Measurements from ENCODE around the gene CCDC91. TPM values are rescaled to one million over a fixed set of nuclear protein-coding genes. Genes with fewer than 3 reads are reported as not detected.
A peak's percentile ranks its signal among the peaks of the same experiment; 100 is the strongest.
"Not testable (repeated sequence)": the region's sequence is repeated elsewhere in the genome, so short reads cannot be mapped to it uniquely, and the experiment has no call there.

The CCDC91 gene
- polyA plus RNA-seq, 3 donors from 2014 or later, result 46.8 to 60.1 (median 54.3) TPM

DNA sequence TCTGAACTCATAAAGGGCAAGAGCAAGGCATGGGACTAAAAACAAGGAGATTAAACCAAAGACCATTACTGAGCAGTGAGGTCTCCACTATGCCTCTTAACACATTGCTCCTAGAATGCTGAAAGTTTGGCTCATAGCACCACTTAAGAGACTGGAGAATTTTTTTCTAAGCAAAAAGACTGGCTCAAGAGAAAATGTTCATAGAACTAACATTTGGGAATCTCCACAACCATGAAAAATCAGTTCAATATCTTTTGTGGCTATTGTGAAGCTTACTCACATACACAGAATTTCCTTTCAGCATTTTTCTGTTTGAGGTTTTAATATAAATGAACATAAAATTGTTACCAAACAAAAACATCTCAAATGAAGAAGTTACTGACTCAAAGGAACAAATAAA is 255.8 kb downstream of the CCDC91 start:
- H3K36me3 Mint-ChIP-seq, result peaks cover 4 to 5% (median 4%) of the 10 kb centered on the region in 3 donors
- peak overlapping the region in 1 of 6 donors; percentile 46 for H3K27ac Mint-ChIP-seq
- H3K9me3 Mint-ChIP-seq, result no peaks in the 10 kb centered on the region
- no peaks in the 10 kb centered on the region for H3K4me1 Mint-ChIP-seq
- no peak for DNase-seq
- no peaks in the 10 kb centered on the region for H3K27me3 Mint-ChIP-seq (ENCODE audit: low read depth in 3 of 3)
- H3K4me3 Mint-ChIP-seq, result no peak overlapping the region

DNA sequence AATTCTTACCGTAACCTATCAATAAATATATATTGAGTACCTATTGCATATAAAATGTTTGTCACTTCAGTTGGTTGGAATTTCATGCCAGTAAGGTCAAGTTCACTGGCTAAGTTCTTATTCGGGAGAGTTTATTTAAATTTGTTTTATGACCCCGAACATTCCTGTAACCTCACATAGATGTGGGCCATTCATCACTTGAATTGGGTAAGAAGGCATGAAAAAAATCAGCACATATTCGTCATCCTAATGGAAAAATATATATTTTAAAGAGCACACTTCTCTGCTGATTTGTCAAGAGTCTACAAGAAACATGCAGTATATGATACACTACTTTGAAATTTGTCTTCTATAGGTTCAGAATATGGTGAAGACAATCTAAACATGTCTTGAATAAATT is 263.4 kb downstream of the CCDC91 start:
- Mint-ChIP-seq H3K27me3 (ENCODE audit: low read depth in 3 of 3) (no peaks in the 10 kb centered on the region), H3K27ac (no peak overlapping the region), H3K4me3 (no peak overlapping the region), H3K9me3 (no peaks in the 10 kb centered on the region), H3K4me1 (no peaks in the 10 kb centered on the region), H3K36me3 (peaks cover 18 to 27% (median 22%) of the 10 kb centered on the region in 3 donors)
- no peak for DNase-seq

DNA sequence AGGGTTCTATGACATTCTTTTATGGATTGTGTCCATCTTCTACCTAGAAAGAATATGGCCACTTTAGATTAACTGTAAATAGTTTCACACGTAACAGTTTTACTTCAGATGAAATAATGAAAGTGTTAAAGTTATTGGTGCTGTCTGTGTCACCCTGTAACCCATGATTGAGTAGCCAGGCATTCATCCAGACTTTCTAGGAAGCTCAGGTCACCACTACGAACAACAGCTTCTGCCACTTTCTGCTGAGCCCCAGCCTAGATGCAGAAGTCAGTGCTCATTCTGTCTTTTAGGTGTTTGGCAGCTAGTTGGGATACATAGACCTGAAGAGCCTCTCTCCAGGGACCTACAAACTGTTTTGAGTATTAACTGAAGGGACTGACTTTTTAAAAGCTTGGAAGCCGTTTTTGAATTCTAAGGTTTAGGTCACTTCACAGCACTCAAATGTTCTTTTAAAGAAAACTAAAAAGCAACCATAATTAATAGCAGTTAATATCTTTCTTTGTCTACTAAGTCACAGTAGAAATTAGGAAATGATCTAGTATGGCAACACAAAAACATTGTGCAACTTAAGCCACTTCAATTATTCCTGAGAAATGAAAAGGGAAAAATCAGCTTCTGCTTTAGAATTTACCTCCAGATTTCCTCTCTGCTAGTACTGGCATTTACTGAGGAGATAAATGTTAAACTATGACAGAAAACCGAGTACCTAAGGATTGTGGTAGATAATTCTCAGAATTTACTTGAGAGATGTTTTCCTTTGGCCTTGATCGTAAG is 266.9 kb downstream of the CCDC91 start:
- no peak overlapping the region for H3K27ac Mint-ChIP-seq
- H3K9me3 Mint-ChIP-seq, result no peaks in the 10 kb centered on the region
- DNase-seq, result no peak
- H3K4me1 Mint-ChIP-seq, result no peaks in the 10 kb centered on the region
- peaks cover 28 to 43% (median 40%) of the 10 kb centered on the region in 3 donors for H3K36me3 Mint-ChIP-seq
- no peak overlapping the region for H3K4me3 Mint-ChIP-seq
- no peaks in the 10 kb centered on the region for H3K27me3 Mint-ChIP-seq (ENCODE audit: low read depth in 3 of 3)

DNA sequence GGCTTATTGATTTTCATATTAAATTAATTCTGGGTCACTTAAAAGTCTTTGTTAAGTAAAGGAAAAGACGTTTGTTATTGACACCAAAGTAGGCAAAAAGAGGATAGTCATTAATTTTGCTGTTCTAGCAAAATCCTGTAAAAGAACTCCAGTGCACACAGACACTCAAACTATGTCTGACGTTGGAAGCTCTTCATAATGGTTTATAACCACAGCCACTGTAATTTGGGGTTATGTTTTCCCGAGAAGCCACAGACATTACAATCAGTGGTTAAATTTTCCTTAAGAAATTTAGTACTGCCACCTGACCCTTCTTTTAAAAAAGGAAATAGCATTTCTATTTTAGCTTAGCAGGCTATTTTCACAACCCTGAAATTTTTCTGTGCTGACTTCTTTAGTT is 267.5 kb downstream of the CCDC91 start:
- Mint-ChIP-seq H3K4me1 (no peaks in the 10 kb centered on the region), H3K27ac (no peak overlapping the region), H3K27me3 (ENCODE audit: low read depth in 3 of 3) (no peaks in the 10 kb centered on the region), H3K4me3 (no peak overlapping the region), H3K9me3 (no peaks in the 10 kb centered on the region), H3K36me3 (peaks cover 27 to 42% (median 39%) of the 10 kb centered on the region in 3 donors)
- DNase-seq, result no peak

DNA sequence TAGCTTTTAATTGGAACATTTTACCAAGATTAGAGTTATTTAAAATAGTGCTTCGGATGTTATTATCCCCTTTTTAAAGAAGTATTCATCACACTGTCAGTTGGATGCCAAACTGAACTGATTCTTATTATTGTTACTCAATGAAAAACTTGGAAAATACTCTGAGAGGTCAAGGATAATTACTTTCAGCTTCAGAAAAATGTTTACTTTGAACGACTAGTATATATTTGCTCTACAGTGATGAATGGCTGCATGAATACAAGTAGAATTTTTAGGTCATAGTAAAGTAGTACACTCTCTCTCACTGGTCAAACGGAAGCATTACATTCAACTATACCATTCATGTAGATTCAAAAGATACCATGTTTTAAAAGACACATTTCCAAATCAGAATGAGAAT is 269.2 kb downstream of the CCDC91 start:
- Mint-ChIP-seq H3K4me1 (no peaks in the 10 kb centered on the region), H3K4me3 (no peak overlapping the region), H3K36me3 (peaks cover 30 to 45% (median 43%) of the 10 kb centered on the region in 3 donors), H3K27ac (no peak overlapping the region), H3K9me3 (no peaks in the 10 kb centered on the region), H3K27me3 (ENCODE audit: low read depth in 3 of 3) (no peaks in the 10 kb centered on the region)
- no peak for DNase-seq

DNA sequence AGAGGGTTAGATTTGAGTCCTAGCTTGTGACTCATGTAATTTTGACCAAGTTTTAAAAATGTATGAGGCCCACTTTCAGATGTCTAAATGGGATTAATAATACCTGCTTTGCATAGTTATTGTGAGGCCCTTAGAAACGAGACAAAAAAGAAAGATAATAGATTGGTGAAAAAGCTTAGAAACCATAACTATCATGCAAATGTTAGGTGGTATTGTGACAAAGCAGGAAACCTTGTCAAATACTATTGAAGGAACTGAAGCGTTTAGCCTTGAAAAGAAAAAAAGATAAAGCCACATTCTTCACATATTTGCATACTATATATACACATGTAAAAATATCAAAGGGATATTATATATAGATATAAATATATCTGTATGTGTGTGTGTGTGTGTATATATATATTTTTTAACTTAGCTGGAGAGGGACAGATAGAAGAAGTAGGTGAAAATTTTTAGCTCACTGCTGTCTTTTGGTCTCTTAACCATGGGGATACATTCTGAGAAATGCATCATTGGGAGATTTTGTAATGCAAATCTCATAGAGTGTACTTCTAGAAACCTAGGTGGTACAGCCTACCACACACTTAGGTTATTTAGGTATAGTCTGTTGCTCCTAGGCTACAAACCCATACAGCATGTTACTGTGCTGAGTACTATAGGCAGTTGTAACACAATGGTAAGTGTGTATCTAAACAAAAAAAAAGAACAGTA is 270.3 kb downstream of the CCDC91 start:
- Mint-ChIP-seq H3K27ac (no peak overlapping the region), H3K9me3 (no peaks in the 10 kb centered on the region), H3K36me3 (peaks cover 30 to 48% (median 47%) of the 10 kb centered on the region in 3 donors), H3K4me3 (no peak overlapping the region), H3K4me1 (no peaks in the 10 kb centered on the region), H3K27me3 (ENCODE audit: low read depth in 3 of 3) (no peaks in the 10 kb centered on the region)
- DNase-seq, result no peak

DNA sequence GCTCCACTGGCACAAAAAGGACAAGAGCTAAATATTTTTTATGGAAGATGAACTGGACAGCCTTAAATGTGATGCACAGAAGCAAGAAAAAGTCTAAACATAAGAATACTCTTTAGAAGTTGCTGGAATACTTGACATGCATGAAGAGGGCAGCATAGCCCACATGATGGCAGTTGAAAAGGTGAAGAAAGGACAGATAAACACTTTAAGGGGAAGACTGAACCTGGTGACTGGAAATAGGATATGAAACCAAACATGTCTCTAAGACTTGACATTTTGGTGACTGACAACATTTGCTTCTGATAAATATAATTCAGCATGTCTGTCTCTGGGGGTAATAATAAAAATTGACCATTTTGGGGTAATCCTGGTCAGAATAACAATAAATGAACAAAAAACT is 273.1 kb downstream of the CCDC91 start:
- Mint-ChIP-seq H3K9me3 (no peaks in the 10 kb centered on the region), H3K27ac (no peak overlapping the region), H3K4me1 (no peaks in the 10 kb centered on the region), H3K4me3 (no peak overlapping the region), H3K27me3 (ENCODE audit: low read depth in 3 of 3) (no peaks in the 10 kb centered on the region), H3K36me3 (peaks cover 35 to 65% (median 58%) of the 10 kb centered on the region in 3 donors)
- DNase-seq, result no peak

DNA sequence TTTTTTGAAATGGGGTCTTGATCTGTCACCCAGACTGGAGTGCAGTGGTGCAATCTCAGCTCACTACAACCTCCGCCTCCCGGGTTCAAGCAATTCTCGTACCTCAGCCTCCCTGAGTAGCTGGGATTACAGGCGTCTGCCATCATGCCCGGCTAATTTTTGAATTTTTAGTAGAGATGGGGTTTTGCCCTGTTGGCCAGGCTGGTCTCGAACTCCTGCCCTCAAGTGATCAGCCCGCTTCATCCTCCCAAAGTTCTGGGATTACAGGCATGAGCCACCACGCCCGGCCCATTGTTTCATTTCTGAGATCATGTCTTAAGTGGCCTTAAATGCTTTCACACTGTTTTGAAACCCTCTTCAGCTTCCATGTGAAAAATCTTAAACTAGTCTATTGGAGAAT is 281.5 kb downstream of the CCDC91 start:
- not testable (repeated sequence) for H3K4me1 Mint-ChIP-seq; DNase-seq; H3K4me3 Mint-ChIP-seq; H3K27ac Mint-ChIP-seq; H3K9me3 Mint-ChIP-seq; H3K27me3 Mint-ChIP-seq (ENCODE audit: low read depth in 3 of 3)
- H3K36me3 Mint-ChIP-seq, result peaks cover 25 to 40% (median 37%) of the 10 kb centered on the region in 3 donors

DNA sequence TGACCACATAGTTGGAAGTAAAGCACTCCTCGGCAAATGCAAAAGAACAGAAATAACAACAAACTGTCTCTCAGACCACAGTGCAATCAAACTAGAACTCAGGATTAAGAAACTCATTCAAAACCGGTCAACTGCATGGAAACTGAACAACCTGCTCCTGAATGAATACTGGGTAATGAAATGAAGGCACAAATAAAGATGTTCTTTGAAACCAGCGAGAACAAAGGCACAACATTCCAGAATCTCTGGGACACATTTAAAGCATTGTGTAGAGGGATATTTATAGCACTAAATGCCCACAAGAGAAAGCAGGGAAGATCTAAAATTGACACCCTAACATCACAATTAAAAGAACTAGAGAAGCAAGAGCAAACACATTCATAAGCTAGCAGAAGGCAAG is 285.9 kb downstream of the CCDC91 start:
- not testable (repeated sequence) for H3K4me3 Mint-ChIP-seq; H3K9me3 Mint-ChIP-seq; H3K4me1 Mint-ChIP-seq; DNase-seq; H3K27me3 Mint-ChIP-seq (ENCODE audit: low read depth in 3 of 3); H3K27ac Mint-ChIP-seq
- peaks cover 25 to 44% (median 32%) of the 10 kb centered on the region in 3 donors for H3K36me3 Mint-ChIP-seq

DNA sequence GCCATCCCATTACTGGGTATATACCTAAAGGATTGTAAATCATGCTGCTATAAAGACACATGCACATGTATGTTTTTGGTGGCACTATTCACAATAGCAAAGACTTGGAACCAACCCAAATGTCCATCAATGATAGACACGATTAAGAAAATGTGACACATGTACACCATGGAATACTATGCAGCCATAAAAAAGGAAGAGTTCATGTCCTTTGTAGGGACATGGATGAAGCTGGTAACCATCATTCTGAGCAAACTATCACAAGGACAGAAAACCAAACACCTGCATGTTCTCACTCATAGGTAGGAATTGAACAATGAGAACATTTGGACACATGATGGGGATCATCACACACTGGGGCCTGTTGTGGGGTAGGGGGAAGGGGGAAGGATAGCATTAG is 288.8 kb downstream of the CCDC91 start:
- H3K9me3 Mint-ChIP-seq, result not testable (repeated sequence)

DNA sequence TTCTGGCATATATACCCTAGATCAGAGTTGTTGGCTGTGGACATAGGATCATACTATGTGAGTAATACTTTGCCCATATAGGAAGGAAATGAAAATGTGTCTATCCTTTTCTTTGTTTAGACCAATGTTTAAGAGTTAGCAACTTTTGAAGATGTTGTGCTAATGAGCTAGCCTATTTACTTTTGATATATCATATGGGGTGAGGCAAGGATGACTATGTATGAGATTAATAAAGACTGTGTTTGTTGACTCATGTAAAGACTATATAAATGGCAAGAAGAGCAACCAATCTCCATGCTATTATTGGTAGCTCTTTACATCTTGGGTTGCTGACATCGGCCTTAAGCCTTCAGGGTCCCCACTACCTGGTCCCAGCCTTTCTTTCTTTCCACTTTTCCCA is 289.4 kb downstream of the CCDC91 start:
- no peak for DNase-seq
- Mint-ChIP-seq H3K27ac (no peak overlapping the region), H3K4me1 (no peaks in the 10 kb centered on the region), H3K36me3 (peaks cover 12 to 36% (median 27%) of the 10 kb centered on the region in 3 donors), H3K9me3 (peaks cover 0 to 4% (median 0%) of the 10 kb centered on the region in 6 donors), H3K27me3 (ENCODE audit: low read depth in 3 of 3) (peaks cover 2 to 3% (median 3%) of the 10 kb centered on the region in 3 donors), H3K4me3 (no peak overlapping the region)

More for the DNA sequence above, 288.8 kb downstream of the CCDC91 start:
- H3K27ac Mint-ChIP-seq; DNase-seq; H3K27me3 Mint-ChIP-seq (ENCODE audit: low read depth in 3 of 3); H3K4me1 Mint-ChIP-seq; H3K4me3 Mint-ChIP-seq: not testable (repeated sequence)
- peaks cover 16 to 42% (median 31%) of the 10 kb centered on the region in 3 donors for H3K36me3 Mint-ChIP-seq

DNA sequence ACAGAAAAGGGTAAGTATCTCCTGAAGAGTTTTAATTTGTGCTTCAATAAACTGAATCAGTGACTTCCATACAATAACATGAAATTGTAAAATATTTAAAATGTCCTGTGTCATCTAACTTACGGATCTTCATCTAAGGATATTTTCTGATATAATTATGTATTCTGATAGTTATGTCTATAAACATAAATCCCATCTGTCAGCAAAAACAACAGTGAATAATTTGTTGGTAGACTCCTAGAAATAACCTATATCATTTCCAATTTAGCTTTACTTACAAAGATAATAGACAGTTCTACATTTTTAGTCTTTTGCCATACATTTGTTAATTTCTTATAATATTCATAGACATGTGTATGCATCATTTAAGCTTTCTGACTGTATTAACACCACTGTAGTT is 293.9 kb downstream of the CCDC91 start:
- no peak for DNase-seq
- H3K36me3 Mint-ChIP-seq, result peaks cover 12 to 22% (median 12%) of the 10 kb centered on the region in 3 donors
- H3K4me1 Mint-ChIP-seq, result no peaks in the 10 kb centered on the region
- no peaks in the 10 kb centered on the region for H3K27me3 Mint-ChIP-seq (ENCODE audit: low read depth in 3 of 3)
- H3K4me3 Mint-ChIP-seq, result no peak overlapping the region
- no peak overlapping the region for H3K27ac Mint-ChIP-seq
- no peaks in the 10 kb centered on the region for H3K9me3 Mint-ChIP-seq

DNA sequence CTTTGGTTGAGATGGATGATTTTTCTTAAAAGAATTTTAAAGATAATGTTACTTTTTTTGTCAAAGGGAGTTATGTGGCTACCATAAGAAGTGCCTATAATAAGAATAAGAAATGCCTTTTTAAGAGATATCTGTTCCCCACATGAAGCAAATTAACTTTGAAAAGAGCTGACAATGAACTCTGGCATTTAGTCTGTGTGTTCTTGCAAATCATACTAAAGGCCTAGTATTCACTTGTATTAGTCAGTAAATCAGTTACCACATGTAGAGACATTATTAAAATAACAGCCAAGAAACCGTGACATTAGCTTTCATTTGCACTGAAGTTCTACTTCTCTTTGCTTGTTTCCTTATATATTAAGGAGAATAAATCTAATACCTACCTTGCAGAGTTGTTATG is 296.3 kb downstream of the CCDC91 start:
- DNase-seq, result no peak
- Mint-ChIP-seq H3K4me3 (no peak overlapping the region), H3K27ac (no peak overlapping the region), H3K4me1 (no peaks in the 10 kb centered on the region), H3K9me3 (no peaks in the 10 kb centered on the region), H3K27me3 (ENCODE audit: low read depth in 3 of 3) (no peaks in the 10 kb centered on the region), H3K36me3 (peaks cover 12 to 29% (median 15%) of the 10 kb centered on the region in 3 donors)

DNA sequence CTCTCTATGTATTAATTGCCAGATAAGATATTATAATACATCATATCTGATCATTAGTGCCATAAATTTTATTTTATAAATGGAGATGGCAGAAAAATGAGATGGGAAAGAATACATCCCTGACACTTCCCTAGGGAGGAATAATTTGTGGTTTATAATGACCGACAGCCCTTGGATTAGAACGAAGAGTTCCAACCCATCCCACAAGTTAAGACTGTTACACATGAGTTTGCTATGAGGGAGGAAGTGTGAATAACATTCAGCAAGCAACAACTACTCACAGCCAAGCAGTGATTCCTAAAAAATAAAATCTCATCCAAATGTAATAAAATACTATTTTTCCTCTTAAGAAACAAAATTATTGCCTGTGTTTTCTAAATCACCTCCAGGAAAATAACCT is 299.0 kb downstream of the CCDC91 start:
- Mint-ChIP-seq H3K27me3 (ENCODE audit: low read depth in 3 of 3) (no peaks in the 10 kb centered on the region), H3K27ac (no peak overlapping the region), H3K9me3 (no peaks in the 10 kb centered on the region), H3K36me3 (peaks cover 12 to 21% (median 12%) of the 10 kb centered on the region in 3 donors), H3K4me1 (no peaks in the 10 kb centered on the region), H3K4me3 (no peak overlapping the region)
- no peak for DNase-seq
